H1 (cell line): ENCODE data around the gene SERPINA1.

Source experiments
- CHD2 ChIP-seq: IDR thresholded peaks from 2 replicates; pipeline ENCODE4 v1.6.1; 2012; ENCODE audit warnings: low read length, improper control_type of control experiment
- GTF2F1 ChIP-seq: IDR thresholded peaks from 2 replicates; pipeline ENCODE4 v1.6.1; 2012; ENCODE audit warnings: low read depth, low read length, improper control_type of control experiment, borderline replicate concordance
- HDAC2 ChIP-seq, 2 experiments: fragments of 300-600 bp in 1 of 2; sonication (generic) in 1 of 2; IDR thresholded peaks; 2 replicates each; pipeline ENCODE4 v1.6.1; 2011 to 2012; ENCODE audit warnings: low read depth in 2 of 2, low read length in 2 of 2, mild to moderate bottlenecking in 2 of 2, moderate library complexity in 2 of 2, borderline replicate concordance in 1 of 2, inconsistent platforms in 1 of 2
- POLR2A ChIP-seq, 2 experiments: IDR thresholded peaks; 1 replicate in 1 of 2; 2 replicates in 1 of 2; pipeline ENCODE4 v1.6.1; 2011; ENCODE audit warnings: low read depth in 2 of 2, low read length in 2 of 2, mild to moderate bottlenecking in 2 of 2; ENCODE audit errors: control extremely low read depth in 1 of 2
- RAD21 ChIP-seq, 2 experiments: IDR thresholded peaks in 1 of 2; conservative IDR thresholded peaks in 1 of 2; 2 replicates each; pipeline ENCODE4 v1.6.1; 2011; ENCODE audit warnings: low read depth in 2 of 2, low read length in 2 of 2, improper control_type of control experiment in 1 of 2, inconsistent platforms in 1 of 2, mild to moderate bottlenecking in 1 of 2, moderate library complexity in 1 of 2
- TF ChIP-seq, protein P1 (sequence below), 3 experiments: IDR thresholded peaks; 1 replicate in 2 of 3; 2 replicates in 1 of 3; pipeline versions ENCODE4 v1.5.1 to v1.6.1; 2011; ENCODE audit warnings: low read length in 3 of 3, mild to moderate bottlenecking in 3 of 3, inconsistent platforms in 2 of 3, low read depth in 1 of 3, moderate library complexity in 1 of 3; ENCODE audit not compliant: insufficient read depth in 1 of 3; ENCODE audit errors: control extremely low read depth in 1 of 3

DNA sequence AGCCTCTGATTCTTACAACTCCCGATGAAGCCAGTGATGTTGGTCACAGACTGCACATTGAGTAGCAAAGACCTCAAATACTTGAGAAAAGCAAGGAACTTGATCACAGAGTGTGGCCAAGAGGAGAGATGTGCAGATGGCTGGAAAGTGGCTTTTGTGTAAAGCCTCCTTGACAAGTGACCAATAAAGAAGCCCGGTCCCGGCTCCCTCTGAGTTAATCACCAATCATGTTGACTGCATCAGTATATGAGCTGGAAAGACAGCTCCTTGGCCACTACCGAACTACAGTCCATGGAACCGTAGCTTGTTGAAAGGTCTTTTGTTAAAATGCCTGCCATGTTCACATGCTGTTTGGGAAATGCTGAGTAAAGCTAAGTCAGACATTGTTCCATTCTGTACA is 41.6 kb downstream of the SERPINA1 start:
- TF ChIP-seq POLR2A (IDR thresholded peaks at IDR 0.05; ENCODE audit: control extremely low read depth in 1 of 2, low read depth in 2 of 2, low read length in 2 of 2), result no peak
- no peak for TF ChIP-seq GTF2F1
- no peak for TF ChIP-seq CHD2
- TF ChIP-seq, protein P1, sequence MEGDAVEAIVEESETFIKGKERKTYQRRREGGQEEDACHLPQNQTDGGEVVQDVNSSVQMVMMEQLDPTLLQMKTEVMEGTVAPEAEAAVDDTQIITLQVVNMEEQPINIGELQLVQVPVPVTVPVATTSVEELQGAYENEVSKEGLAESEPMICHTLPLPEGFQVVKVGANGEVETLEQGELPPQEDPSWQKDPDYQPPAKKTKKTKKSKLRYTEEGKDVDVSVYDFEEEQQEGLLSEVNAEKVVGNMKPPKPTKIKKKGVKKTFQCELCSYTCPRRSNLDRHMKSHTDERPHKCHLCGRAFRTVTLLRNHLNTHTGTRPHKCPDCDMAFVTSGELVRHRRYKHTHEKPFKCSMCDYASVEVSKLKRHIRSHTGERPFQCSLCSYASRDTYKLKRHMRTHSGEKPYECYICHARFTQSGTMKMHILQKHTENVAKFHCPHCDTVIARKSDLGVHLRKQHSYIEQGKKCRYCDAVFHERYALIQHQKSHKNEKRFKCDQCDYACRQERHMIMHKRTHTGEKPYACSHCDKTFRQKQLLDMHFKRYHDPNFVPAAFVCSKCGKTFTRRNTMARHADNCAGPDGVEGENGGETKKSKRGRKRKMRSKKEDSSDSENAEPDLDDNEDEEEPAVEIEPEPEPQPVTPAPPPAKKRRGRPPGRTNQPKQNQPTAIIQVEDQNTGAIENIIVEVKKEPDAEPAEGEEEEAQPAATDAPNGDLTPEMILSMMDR (IDR thresholded peaks at IDR 0.05; ENCODE audit: control extremely low read depth in 1 of 3, insufficient read depth in 1 of 3, low read depth in 1 of 3, low read length in 3 of 3), result no peak
- no peak for TF ChIP-seq RAD21 (IDR thresholded peaks at IDR 0.05 in 1 of 2, conservative IDR thresholded peaks at IDR 0.05 in 1 of 2; ENCODE audit: low read depth in 2 of 2, low read length in 2 of 2)
- no peak for TF ChIP-seq HDAC2 (IDR thresholded peaks at IDR 0.05; ENCODE audit: borderline replicate concordance in 1 of 2, low read depth in 2 of 2, low read length in 2 of 2)
